GM12878 (cell line): ENCODE data around the gene ARCN1. TPM values are rescaled to one million over a fixed set of nuclear protein-coding genes. Genes with fewer than 3 reads are reported as not detected.

Experiments
- ATF2 ChIP-seq: IDR thresholded peaks from 2 replicates; pipeline ENCODE4 v1.6.1; 2012; ENCODE audit warnings: low read length, inconsistent platforms
- ATF3 ChIP-seq: IDR thresholded peaks from 2 replicates; pipeline ENCODE4 v1.6.1; 2011; ENCODE audit warnings: low read depth, mild to moderate bottlenecking, low read length, moderate library complexity, borderline replicate concordance; ENCODE audit errors: extremely low read depth
- CBX3 ChIP-seq: fragments of 200-600 bp; sonication (generic); IDR thresholded peaks from 2 replicates; pipeline ENCODE4 v1.6.1; 2016; ENCODE audit warnings: low read depth, borderline replicate concordance
- CBX5 ChIP-seq: sonication (generic); IDR thresholded peaks from 2 replicates; pipeline ENCODE4 v1.6.1; 2016; ENCODE audit warnings: low read depth, moderate library complexity, mild to moderate bottlenecking, inconsistent platforms
- CHD1 ChIP-seq: IDR thresholded peaks from 2 replicates; pipeline ENCODE4 v1.6.1; 2012; ENCODE audit warnings: low read depth, low read length, improper control_type of control experiment
- IRF3 ChIP-seq: fragments of 450-650 bp; IDR thresholded peaks from 2 replicates; pipeline ENCODE4 v1.6.1; 2014; ENCODE audit warnings: mild to moderate bottlenecking
- JUND ChIP-seq: IDR thresholded peaks from 2 replicates; pipeline ENCODE4 v1.6.1; 2012; ENCODE audit warnings: low read depth, mild to moderate bottlenecking, low read length, improper control_type of control experiment, moderate library complexity
- KAT2A ChIP-seq: conservative IDR thresholded peaks from 2 replicates; pipeline ENCODE4 v1.6.1; 2011; ENCODE audit warnings: low read depth, low read length; ENCODE audit not compliant: control insufficient read depth
- MEF2B ChIP-seq: fragments of 450-650 bp; IDR thresholded peaks from 2 replicates; pipeline ENCODE4 v1.6.1; 2018; ENCODE audit warnings: mild to moderate bottlenecking, moderate library complexity; ENCODE audit not compliant: partially characterized antibody, poor library complexity, severe bottlenecking
- MLLT1 ChIP-seq: fragments of 450-650 bp; IDR thresholded peaks from 2 replicates; pipeline ENCODE4 v1.6.1; 2016; ENCODE audit warnings: mild to moderate bottlenecking
- POLR2AphosphoS2 ChIP-seq: IDR thresholded peaks from 2 replicates; pipeline ENCODE4 v1.6.1; 2011; ENCODE audit warnings: low read depth, mild to moderate bottlenecking, low read length, improper control_type of control experiment, moderate library complexity
- PRDM15 ChIP-seq: fragments of 450-650 bp; formaldehyde crosslinking; IDR thresholded peaks from 2 replicates; pipeline ENCODE4 v1.4.0; 2020; ENCODE audit warnings: mild to moderate bottlenecking, moderate library complexity
- SIN3A ChIP-seq: IDR thresholded peaks from 2 replicates; pipeline ENCODE4 v1.6.1; 2012; ENCODE audit warnings: low read depth, low read length, improper control_type of control experiment
- SP1 ChIP-seq: IDR thresholded peaks from one replicate; pipeline ENCODE4 v1.6.1; 2011; ENCODE audit warnings: low read depth, low read length
- SREBF1 ChIP-seq: IDR thresholded peaks from 2 replicates; pipeline ENCODE4 v1.6.1; 2012; ENCODE audit warnings: mild to moderate bottlenecking, low read length
- USF1 ChIP-seq: IDR thresholded peaks from 2 replicates; pipeline ENCODE4 v1.6.1; 2011; ENCODE audit warnings: borderline replicate concordance, low read depth, mild to moderate bottlenecking, moderate library complexity, mixed read lengths, low read length; ENCODE audit not compliant: insufficient read depth; ENCODE audit errors: extremely low read length
- YY1 ChIP-seq: IDR thresholded peaks from 2 replicates; pipeline ENCODE4 v1.6.1; 2011; ENCODE audit warnings: low read depth, mild to moderate bottlenecking, low read length
- ZSCAN29 ChIP-seq: fragments of 450-650 bp; IDR thresholded peaks from 2 replicates; pipeline ENCODE4 v1.6.1; 2017; ENCODE audit warnings: mild to moderate bottlenecking, moderate library complexity
- polyA plus RNA-seq, 11 experiments: library from polyadenylated mRNA; depleted of rRNA in 4 of 11; unstranded in 6 of 11; stranded (reverse) in 5 of 11; fragments of >200 nt; fragmentation: Nextera tagmentation in 4 of 11; fragmentation: Illumina TruSeq in 1 of 11; extraction: Ambion mirVana in 4 of 11; extraction: Trizol in 1 of 11; gene quantifications; 1 replicate in 1 of 11; 2 replicates in 10 of 11; pipeline versions ENCODE4 v1.2.1 to v1.2.3, GENCODE V29; 2011 to 2016; ENCODE audit warnings: inconsistent platforms in 2 of 11, missing spikeins in 2 of 11, low read depth in 1 of 11
- total RNA-seq, 4 experiments: library from RNA; depleted of rRNA in 3 of 4; stranded (reverse); fragments of >200 nt in 3 of 4; fragmentation: Illumina TruSeq in 1 of 4; extraction: Trizol in 1 of 4; gene quantifications; 2 replicates each; pipeline versions ENCODE4 v1.2.1 to v1.2.3, GENCODE V29; 2013 to 2021

Gene ARCN1
- total and polyA plus RNA-seq, 10 of the 15 experiments (the other 5 are each of a cell fraction or from before 2014, with no cell fraction given), result 33.3 to 172 (median 106) TPM

- TF ChIP-seq SIN3A, result 0 out of 2 replicates have a peak, but pooled peaks have one; percentile 67
- no peak for TF ChIP-seq PRDM15 (CRISPR knock-in tag)
- no peak for TF ChIP-seq USF1
- TF ChIP-seq SP1, result peak; percentile 64
- TF ChIP-seq CBX3, result no peak
- peak; percentile 100 for TF ChIP-seq MLLT1
- no peak for TF ChIP-seq JUND
- TF ChIP-seq YY1, result peak; percentile 79
- no peak for TF ChIP-seq IRF3
- no peak for TF ChIP-seq ATF2
- TF ChIP-seq SREBF1, result no peak
- TF ChIP-seq POLR2AphosphoS2, result peak; percentile 74; the same call in 1 of the 2 replicates
- TF ChIP-seq MEF2B, result peak; percentile 48
- no peak for TF ChIP-seq CHD1
- TF ChIP-seq CBX5, result no peak
- TF ChIP-seq ZSCAN29, result no peak
- TF ChIP-seq ATF3, result no peak
- no peak for TF ChIP-seq KAT2A
Observed at GRCh38 chr11:118530683-118531596, 41.3 kb upstream of the ARCN1 start, which contains the start of gene TMEM25 (continued).
